Nephron progenitor cell (in vitro differentiated cells): ENCODE measurements around the gene ACKR3.

Experiments
- DNase-seq: peaks from one replicate; pipeline ENCODE4 v3.0.0; 2021
- H3K27ac Mint-ChIP-seq: 2 replicates; pipeline ENCODE4 v1.8.0; 2021; ENCODE audit warnings: mild to moderate bottlenecking, moderate library complexity, mixed read lengths
- H3K27me3 Mint-ChIP-seq: 2 replicates; pipeline ENCODE4 v1.8.0; 2021; ENCODE audit warnings: mild to moderate bottlenecking, low read depth, mixed read lengths; ENCODE audit not compliant: poor library complexity
- H3K36me3 Mint-ChIP-seq: 2 replicates; pipeline ENCODE4 v1.8.0; 2021; ENCODE audit warnings: low read depth, mixed read lengths
- H3K4me1 Mint-ChIP-seq: 2 replicates; pipeline ENCODE4 v1.8.0; 2021; ENCODE audit warnings: mixed read lengths
- H3K4me3 Mint-ChIP-seq: 2 replicates; pipeline ENCODE4 v1.8.0; 2021; ENCODE audit warnings: mild to moderate bottlenecking, moderate library complexity, mixed read lengths
- H3K9me3 Mint-ChIP-seq: 2 replicates; pipeline ENCODE4 v1.8.0; 2021; ENCODE audit warnings: mild to moderate bottlenecking, moderate library complexity, mixed read lengths
- CTCF ChIP-seq: fragments of 200-600 bp; sonication (generic); IDR thresholded peaks from 2 replicates; pipeline ENCODE4 v1.5.0; 2021; ENCODE audit warnings: antibody characterized with exemption

Gene ACKR3

GRCh38 chr2:236575510-236575909, 5.9 kb downstream of the ACKR3 start:
- Mint-ChIP-seq H3K9me3 (no peaks in the 10 kb centered on the region), H3K27ac (peak overlapping the region; percentile 93), H3K36me3 (peaks cover 22% of the 10 kb centered on the region), H3K4me3 (no peak overlapping the region), H3K27me3 (peaks cover 7% of the 10 kb centered on the region), H3K4me1 (peaks cover 75% of the 10 kb centered on the region)
- no peak for DNase-seq
- no peak for TF ChIP-seq CTCF

DNA sequence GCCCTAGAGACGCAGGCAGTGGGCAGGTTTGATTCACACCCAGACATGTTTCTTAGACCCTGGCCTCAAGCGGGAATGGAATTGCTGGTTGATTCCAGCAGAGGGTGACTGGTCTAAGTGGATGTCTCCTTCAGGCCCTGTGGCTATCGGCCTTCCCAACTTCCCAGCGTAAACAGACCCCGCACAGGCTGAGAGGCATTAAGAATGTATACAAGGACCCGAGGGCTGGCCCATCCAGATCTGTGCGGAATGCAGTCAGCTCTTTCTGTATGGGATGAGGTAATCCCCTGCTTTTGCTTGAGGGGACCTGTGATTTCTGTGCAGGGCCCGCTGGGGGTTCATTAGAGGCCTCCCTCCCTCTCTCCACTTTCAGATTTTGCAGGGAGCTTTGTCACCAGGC, 6.5 kb downstream of the ACKR3 start:
- DNase-seq: no peak
- Mint-ChIP-seq H3K27ac (peak overlapping the region; percentile 27), H3K9me3 (no peaks in the 10 kb centered on the region), H3K4me3 (no peak overlapping the region), H3K36me3 (peaks cover 28% of the 10 kb centered on the region), H3K27me3 (peaks cover 7% of the 10 kb centered on the region), H3K4me1 (peaks cover 70% of the 10 kb centered on the region)
- no peak for TF ChIP-seq CTCF

DNA sequence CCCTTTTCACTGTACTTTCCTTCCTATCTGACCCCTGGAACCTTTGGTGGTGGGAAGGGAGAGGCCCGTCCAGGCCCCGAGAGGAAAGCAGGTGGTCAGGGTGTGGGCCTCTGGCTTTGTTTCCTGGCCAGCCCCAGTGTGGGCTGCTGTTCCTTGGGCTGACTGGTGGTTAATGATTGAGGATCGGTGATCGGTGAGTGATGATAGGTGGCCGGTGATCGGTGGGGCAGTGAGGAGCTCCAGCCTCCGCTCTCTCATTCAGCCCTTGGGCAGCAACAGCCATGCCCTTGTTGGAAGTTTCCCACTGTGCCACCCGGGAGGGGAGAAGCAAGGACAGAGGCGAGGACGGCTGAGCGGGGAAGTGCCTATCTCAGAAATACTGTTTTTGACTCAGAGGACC, 7.3 kb downstream of the ACKR3 start:
- peaks cover 61% of the 10 kb centered on the region for H3K4me1 Mint-ChIP-seq
- no peaks in the 10 kb centered on the region for H3K9me3 Mint-ChIP-seq
- no peak overlapping the region for H3K27ac Mint-ChIP-seq
- DNase-seq: no peak
- TF ChIP-seq CTCF: no peak
- H3K4me3 Mint-ChIP-seq: no peak overlapping the region
- peaks cover 4% of the 10 kb centered on the region for H3K27me3 Mint-ChIP-seq
- peaks cover 32% of the 10 kb centered on the region for H3K36me3 Mint-ChIP-seq

DNA sequence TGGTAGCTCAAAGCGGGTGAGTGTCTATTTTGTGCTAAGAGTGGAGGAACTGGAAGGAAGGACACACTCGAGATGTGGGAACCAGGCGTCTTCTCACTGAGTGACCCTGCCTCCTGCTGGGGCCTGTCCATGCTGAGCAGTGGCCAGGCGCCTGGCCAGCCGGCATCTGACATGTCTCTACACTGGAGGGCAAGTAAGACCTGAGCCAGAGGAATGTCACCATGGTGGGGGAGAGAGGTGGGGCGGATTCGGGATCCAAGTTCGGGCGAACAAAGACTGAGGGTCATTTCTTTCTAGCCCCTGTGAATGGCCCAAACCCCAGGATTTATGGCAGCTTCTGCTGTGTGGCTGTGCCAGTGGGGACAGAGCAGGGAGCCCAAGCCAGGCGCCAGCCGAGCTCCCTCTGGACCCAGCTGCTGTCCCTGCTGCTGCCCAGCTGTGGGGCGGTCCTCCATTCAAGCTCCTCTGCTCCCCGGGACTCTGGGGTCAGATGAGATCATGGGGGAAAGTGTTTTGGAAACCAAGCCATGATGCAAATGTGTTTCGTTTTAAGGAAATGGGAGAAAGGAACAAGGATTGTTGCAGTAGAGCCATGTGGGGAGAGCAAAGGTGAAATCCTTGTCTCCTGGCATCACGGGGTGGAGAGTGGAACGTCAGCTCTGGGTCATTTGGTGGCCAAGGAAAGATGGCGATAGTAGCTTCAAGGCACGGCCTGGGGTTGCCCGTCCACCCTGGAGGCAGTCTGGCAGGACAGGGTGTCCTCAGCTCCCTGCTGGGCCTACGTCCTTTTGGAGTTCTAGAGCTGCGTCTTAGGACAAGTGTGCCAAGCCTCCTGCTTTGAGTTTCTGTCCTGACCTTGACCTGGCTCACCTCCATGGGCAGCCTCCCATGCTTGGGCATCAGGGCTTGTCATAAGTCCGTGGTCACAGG, 8.1 kb downstream of the ACKR3 start:
- peaks cover 53% of the 10 kb centered on the region for H3K4me1 Mint-ChIP-seq
- TF ChIP-seq CTCF: no peak

GRCh38 chr2:236578411-236578846, 8.8 kb downstream of the ACKR3 start:
- H3K27me3 Mint-ChIP-seq: no peaks in the 10 kb centered on the region
- no peak overlapping the region for H3K27ac Mint-ChIP-seq
- no peak for TF ChIP-seq CTCF
- peaks cover 51% of the 10 kb centered on the region for H3K4me1 Mint-ChIP-seq
- H3K36me3 Mint-ChIP-seq: peaks cover 32% of the 10 kb centered on the region
- no peak for DNase-seq
- H3K9me3 Mint-ChIP-seq: no peaks in the 10 kb centered on the region
- no peak overlapping the region for H3K4me3 Mint-ChIP-seq

More for the DNA sequence above, 8.1 kb downstream of the ACKR3 start:
- Mint-ChIP-seq H3K9me3 (no peaks in the 10 kb centered on the region), H3K27ac (peak overlapping the region; percentile 64), H3K4me3 (no peak overlapping the region), H3K36me3 (peaks cover 32% of the 10 kb centered on the region), H3K27me3 (peaks cover 4% of the 10 kb centered on the region)
- no peak for DNase-seq
